Endodermal cell (in vitro differentiated cells): ENCODE data around the gene KIAA1671. TPM values are rescaled to one million over a fixed set of nuclear protein-coding genes. Genes with fewer than 3 reads are reported as not detected.

Source experiments
- DNase-seq: peaks from one replicate; pipeline ENCODE4 v3.0.0-alpha.2; 2017
- H3K27ac ChIP-seq: 2 replicates; pipeline ENCODE4 v1.5.1; 2013; ENCODE audit warnings: mild to moderate bottlenecking, low read depth, low read length, moderate library complexity
- H3K27me3 ChIP-seq: 2 replicates; pipeline ENCODE4 v1.6.1; 2013; ENCODE audit warnings: mild to moderate bottlenecking, low read length, moderate library complexity; ENCODE audit not compliant: insufficient read depth, control insufficient read depth, poor library complexity, severe bottlenecking
- H3K36me3 ChIP-seq: 2 replicates; pipeline ENCODE4 v1.7.0; 2013; ENCODE audit warnings: mild to moderate bottlenecking, low read length, moderate library complexity; ENCODE audit not compliant: control insufficient read depth, insufficient read depth
- H3K4me1 ChIP-seq: one replicate; pipeline ENCODE4 v1.7.0; 2013; ENCODE audit warnings: low read length; ENCODE audit not compliant: control insufficient read depth, insufficient read depth
- H3K4me3 ChIP-seq: 2 replicates; pipeline ENCODE4 v1.5.1; 2013; ENCODE audit warnings: mild to moderate bottlenecking, low read length, moderate library complexity
- H3K9ac ChIP-seq: 2 replicates; pipeline ENCODE4 v1.6.1; 2013; ENCODE audit warnings: mild to moderate bottlenecking, low read length, moderate library complexity; ENCODE audit not compliant: poor library complexity, severe bottlenecking; ENCODE audit errors: extremely low read depth
- H3K9me3 ChIP-seq: 2 replicates; pipeline ENCODE4 v1.6.1; 2013; ENCODE audit warnings: mild to moderate bottlenecking, low read length, moderate library complexity; ENCODE audit not compliant: control insufficient read depth
- H3K27ac Mint-ChIP-seq: 2 replicates; pipeline ENCODE4 v1.8.0; 2020; ENCODE audit warnings: mixed read lengths
- H3K27me3 Mint-ChIP-seq: 2 replicates; pipeline ENCODE4 v1.8.0; 2021; ENCODE audit warnings: mild to moderate bottlenecking, mixed read lengths; ENCODE audit not compliant: insufficient read depth
- H3K36me3 Mint-ChIP-seq: 2 replicates; pipeline ENCODE4 v1.8.0; 2020; ENCODE audit warnings: low read depth, mixed read lengths
- H3K4me1 Mint-ChIP-seq: 2 replicates; pipeline ENCODE4 v1.8.0; 2020; ENCODE audit warnings: mixed read lengths
- H3K4me3 Mint-ChIP-seq: 2 replicates; pipeline ENCODE4 v1.8.0; 2020; ENCODE audit warnings: mild to moderate bottlenecking, moderate library complexity, mixed read lengths
- H3K9me3 Mint-ChIP-seq: 2 replicates; pipeline ENCODE4 v1.8.0; 2020; ENCODE audit warnings: mild to moderate bottlenecking, mixed read lengths
- WGBS, 2 experiments: methylation state at CpG; one replicate each; pipeline versions ENCODE4 v1.1.5 to v1.1.7; 2013; ENCODE audit warnings: missing lambda C conversion rate in 2 of 2, mixed read lengths in 1 of 2; ENCODE audit not compliant: insufficient coverage in 1 of 2, insufficient read length in 1 of 2; 5-methylcytosine and 5-hydroxymethylcytosine counted together
- total RNA-seq, 2 donors: library from RNA; stranded (reverse); fragmentation: NEBNext Ultra II Directional in 1 of 2; extraction: Animal tissue kit (Norgen Biotek cat#: 25700) in 1 of 2; gene quantifications; 2 replicates in 1 of 2; 3 replicates in 1 of 2; pipeline ENCODE4 v1.2.1, GENCODE V29; 2021
- TF ChIP-seq, protein P1 (sequence below): fragments of 200-600 bp; sonication (generic); conservative IDR thresholded peaks from 2 replicates; pipeline ENCODE4 v1.5.0; 2021; ENCODE audit warnings: antibody characterized with exemption, mild to moderate bottlenecking

KIAA1671 gene
- total RNA-seq, 2 donors from 2014 or later = 38.8 to 43.7 TPM

DNA sequence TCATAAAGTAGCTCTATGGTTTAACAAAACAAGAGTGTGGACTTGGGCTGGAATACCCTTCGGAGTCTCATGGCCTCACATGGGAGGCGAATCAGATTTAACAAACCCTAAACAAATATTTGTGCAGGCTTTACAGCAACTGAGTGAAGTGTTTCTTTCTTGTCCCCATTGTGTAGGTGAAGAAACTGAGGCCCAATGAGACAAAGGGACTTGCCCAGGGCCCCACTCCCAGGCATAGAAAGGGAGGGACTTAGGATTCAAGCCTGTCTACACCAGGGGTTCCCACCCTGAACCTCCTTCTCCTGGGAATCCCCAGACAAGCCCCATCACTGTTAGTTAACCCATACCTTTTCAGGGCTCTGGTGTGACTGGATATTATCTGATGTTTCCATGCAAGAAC, 192.0 kb downstream of the KIAA1671 start:
- TF ChIP-seq, protein P1, sequence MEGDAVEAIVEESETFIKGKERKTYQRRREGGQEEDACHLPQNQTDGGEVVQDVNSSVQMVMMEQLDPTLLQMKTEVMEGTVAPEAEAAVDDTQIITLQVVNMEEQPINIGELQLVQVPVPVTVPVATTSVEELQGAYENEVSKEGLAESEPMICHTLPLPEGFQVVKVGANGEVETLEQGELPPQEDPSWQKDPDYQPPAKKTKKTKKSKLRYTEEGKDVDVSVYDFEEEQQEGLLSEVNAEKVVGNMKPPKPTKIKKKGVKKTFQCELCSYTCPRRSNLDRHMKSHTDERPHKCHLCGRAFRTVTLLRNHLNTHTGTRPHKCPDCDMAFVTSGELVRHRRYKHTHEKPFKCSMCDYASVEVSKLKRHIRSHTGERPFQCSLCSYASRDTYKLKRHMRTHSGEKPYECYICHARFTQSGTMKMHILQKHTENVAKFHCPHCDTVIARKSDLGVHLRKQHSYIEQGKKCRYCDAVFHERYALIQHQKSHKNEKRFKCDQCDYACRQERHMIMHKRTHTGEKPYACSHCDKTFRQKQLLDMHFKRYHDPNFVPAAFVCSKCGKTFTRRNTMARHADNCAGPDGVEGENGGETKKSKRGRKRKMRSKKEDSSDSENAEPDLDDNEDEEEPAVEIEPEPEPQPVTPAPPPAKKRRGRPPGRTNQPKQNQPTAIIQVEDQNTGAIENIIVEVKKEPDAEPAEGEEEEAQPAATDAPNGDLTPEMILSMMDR = no peak
- H3K27me3 Mint-ChIP-seq = no peaks in the 10 kb centered on the region

DNA sequence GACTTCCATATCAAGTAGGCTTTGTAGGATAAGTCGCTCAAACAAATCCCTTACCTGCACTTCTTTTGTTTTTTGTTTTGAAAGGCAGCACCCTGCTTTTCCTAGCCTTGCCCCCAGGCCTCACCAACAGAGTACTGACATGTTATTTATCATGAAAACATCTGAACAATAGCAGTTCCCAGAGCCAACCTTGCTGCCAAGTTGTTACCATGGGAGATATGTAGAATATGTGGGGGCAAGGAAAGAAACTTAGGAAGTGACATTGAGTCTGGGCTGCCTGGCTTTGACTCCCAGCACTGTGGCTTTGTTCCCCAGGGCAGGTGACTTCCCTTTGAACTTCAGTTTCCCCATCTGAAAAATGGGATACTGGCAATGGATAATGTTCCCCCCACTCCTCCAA, 193.8 kb downstream of the KIAA1671 start:
- peaks cover 24% of the 10 kb centered on the region for H3K4me1 Mint-ChIP-seq
- WGBS, 2 experiments = 60 to 80% methylated on average over 1 of the region's 1 CpG
- no peaks in the 10 kb centered on the region for H3K36me3 Mint-ChIP-seq
- DNase-seq = no peak
- no peaks in the 10 kb centered on the region for H3K9me3 Mint-ChIP-seq
- Histone ChIP-seq H3K27me3 (no peaks in the 10 kb centered on the region), H3K4me3 (no peak overlapping the region), H3K9ac (no peak overlapping the region), H3K27ac (no peak overlapping the region), H3K36me3 (no peaks in the 10 kb centered on the region), H3K9me3 (no peaks in the 10 kb centered on the region), H3K4me1 (peaks cover 4% of the 10 kb centered on the region)
- TF ChIP-seq, protein P1 = no peak
- H3K4me3 Mint-ChIP-seq = no peak overlapping the region
- H3K27me3 Mint-ChIP-seq = no peaks in the 10 kb centered on the region
- peak overlapping the region; percentile 21 for H3K27ac Mint-ChIP-seq

More for the DNA sequence above, 192.0 kb downstream of the KIAA1671 start:
- Histone ChIP-seq H3K36me3 (peaks cover 6% of the 10 kb centered on the region), H3K4me1 (peaks cover 4% of the 10 kb centered on the region), H3K4me3 (no peak overlapping the region), H3K9ac (no peak overlapping the region), H3K9me3 (no peaks in the 10 kb centered on the region), H3K27ac (no peak overlapping the region), H3K27me3 (no peaks in the 10 kb centered on the region)
- Mint-ChIP-seq H3K4me1 (peaks cover 24% of the 10 kb centered on the region), H3K4me3 (no peak overlapping the region), H3K36me3 (peaks cover 2% of the 10 kb centered on the region), H3K9me3 (no peaks in the 10 kb centered on the region), H3K27ac (peak overlapping the region; percentile 72)
- 100% methylated on average over 2 of the region's 2 CpGs; no CpG with 5 or more reads in 1 of the 2 experiments for WGBS, 2 experiments
- no peak for DNase-seq

DNA sequence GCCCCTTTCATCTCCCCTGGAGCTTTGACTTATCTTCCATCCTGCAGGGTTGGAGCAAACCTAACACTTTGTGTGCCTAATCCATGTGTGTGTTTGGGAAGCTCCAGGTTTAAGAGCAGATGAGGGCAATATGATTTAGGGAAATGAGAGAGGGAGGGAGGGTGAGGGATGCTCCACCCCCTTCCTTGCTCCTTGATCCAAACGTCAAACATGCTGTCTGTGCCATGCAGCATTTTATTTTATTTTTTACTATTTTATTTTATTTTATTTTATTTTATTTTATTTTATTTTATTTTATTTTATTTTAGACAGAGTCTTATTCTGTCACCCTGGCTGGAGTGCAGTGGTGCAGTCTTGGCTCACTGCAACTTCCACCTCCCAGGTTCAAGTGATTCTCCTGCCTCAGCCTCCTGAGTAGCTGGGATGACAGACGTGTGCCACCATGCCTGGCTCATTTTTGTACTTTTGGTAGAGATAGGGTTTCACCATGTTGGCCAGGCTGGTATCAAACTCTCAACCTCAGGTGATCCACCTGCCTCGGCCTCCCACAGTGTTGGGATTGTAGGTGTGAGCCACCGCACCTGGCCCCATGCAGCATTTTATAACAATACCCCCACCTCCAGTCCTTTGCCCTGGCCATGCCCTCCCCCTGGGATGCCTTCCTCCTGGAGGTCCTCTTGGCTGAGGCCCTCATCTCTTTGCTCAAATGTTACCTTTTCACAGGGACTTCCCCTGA, 194.6 kb downstream of the KIAA1671 start:
- WGBS, 2 experiments = 73 to 83% methylated on average over 1 to 3 of the region's 4 CpGs
- Histone ChIP-seq H3K9ac (no peak overlapping the region), H3K4me3 (no peak overlapping the region), H3K27me3 (no peaks in the 10 kb centered on the region), H3K36me3 (no peaks in the 10 kb centered on the region), H3K4me1 (peaks cover 4% of the 10 kb centered on the region), H3K9me3 (no peaks in the 10 kb centered on the region), H3K27ac (no peak overlapping the region)
- Mint-ChIP-seq H3K36me3 (no peaks in the 10 kb centered on the region), H3K27me3 (no peaks in the 10 kb centered on the region), H3K9me3 (no peaks in the 10 kb centered on the region), H3K4me3 (no peak overlapping the region), H3K27ac (peak overlapping the region; percentile 21), H3K4me1 (peaks cover 24% of the 10 kb centered on the region)
- TF ChIP-seq, protein P1 = no peak
- no peak for DNase-seq
